Mesendoderm (in vitro differentiated cells): ENCODE data around the gene RNF126.

Source experiments
- DNase-seq: peaks from one replicate; pipeline ENCODE4 v3.0.0; 2013
- H2AK5ac ChIP-seq: 2 replicates; pipeline ENCODE4 v1.6.1; 2013; ENCODE audit warnings: low read length, inconsistent platforms
- H2BK120ac ChIP-seq: 2 replicates; pipeline ENCODE4 v1.6.1; 2013; ENCODE audit warnings: low read depth, mild to moderate bottlenecking, low read length, moderate library complexity, mixed read lengths
- H2BK15ac ChIP-seq: replicated peaks from 2 replicates; pipeline ENCODE4 v1.6.1; 2013; ENCODE audit warnings: low read depth, mild to moderate bottlenecking, moderate library complexity
- H2BK5ac ChIP-seq: 2 replicates; pipeline ENCODE4 v1.6.1; 2013; ENCODE audit warnings: low read length, inconsistent platforms
- H3K18ac ChIP-seq: 2 replicates; pipeline ENCODE4 v1.6.1; 2013; ENCODE audit warnings: mild to moderate bottlenecking, low read length, mixed read lengths
- H3K23ac ChIP-seq: one replicate; pipeline ENCODE4 v1.6.1; 2013; ENCODE audit warnings: low read length
- H3K27ac ChIP-seq: 2 replicates; pipeline ENCODE4 v1.5.1; 2013; ENCODE audit warnings: low read depth, mild to moderate bottlenecking, inconsistent platforms, low read length, moderate library complexity
- H3K27me3 ChIP-seq: 2 replicates; pipeline ENCODE4 v1.6.1; 2013; ENCODE audit warnings: low read length, control low read depth, mild to moderate bottlenecking, inconsistent platforms; ENCODE audit not compliant: insufficient read depth, poor library complexity
- H3K36me3 ChIP-seq: 2 replicates; pipeline ENCODE4 v1.6.1; 2013; ENCODE audit warnings: low read length, inconsistent platforms; ENCODE audit not compliant: control insufficient read depth, insufficient read depth
- H3K4ac ChIP-seq: one replicate; pipeline ENCODE4 v1.6.1; 2013; ENCODE audit warnings: low read depth, mild to moderate bottlenecking, low read length, moderate library complexity
- H3K4me1 ChIP-seq: 2 replicates; pipeline ENCODE4 v1.6.1; 2013; ENCODE audit warnings: low read depth, low read length, inconsistent platforms; ENCODE audit not compliant: control insufficient read depth
- H3K4me2 ChIP-seq: 2 replicates; pipeline ENCODE4 v1.6.1; 2013; ENCODE audit warnings: low read length
- H3K4me3 ChIP-seq: 2 replicates; pipeline ENCODE4 v1.5.1; 2013; ENCODE audit warnings: mild to moderate bottlenecking, low read length
- H3K56ac ChIP-seq: one replicate; pipeline ENCODE4 v1.6.1; 2013; ENCODE audit warnings: low read length
- H3K79me1 ChIP-seq: 2 replicates; pipeline ENCODE4 v1.6.1; 2013; ENCODE audit warnings: low read length, inconsistent platforms
- H3K79me2 ChIP-seq: 2 replicates; pipeline ENCODE4 v1.6.1; 2013; ENCODE audit warnings: mild to moderate bottlenecking, low read length; ENCODE audit not compliant: control insufficient read depth, insufficient read depth
- H3K9ac ChIP-seq: 2 replicates; pipeline ENCODE4 v1.6.1; 2013; ENCODE audit warnings: low read length, inconsistent platforms
- H4K5ac ChIP-seq: one replicate; pipeline ENCODE4 v1.6.1; 2013; ENCODE audit warnings: low read length
- H4K8ac ChIP-seq: one replicate; pipeline ENCODE4 v1.6.1; 2013; ENCODE audit warnings: low read depth, mild to moderate bottlenecking, control low read depth, low read length, moderate library complexity
- WGBS: extraction: QIAGEN DNeasy Blood & Tissue Kit; methylation state at CpG from one replicate; pipeline ENCODE4 v1.1.7; 2013; ENCODE audit warnings: low lambda C conversion rate, missing lambda C conversion rate; ENCODE audit not compliant: insufficient coverage; ENCODE audit errors: extremely low coverage; 5-methylcytosine and 5-hydroxymethylcytosine counted together

The RNF126 gene

GRCh38 chr19:612941-613340 lies 50.1 kb downstream of the RNF126 start:
- WGBS = no CpG with 5 or more reads among the region's 33 CpGs
- Histone ChIP-seq H3K27me3 (no peaks in the 10 kb centered on the region), H4K8ac (no peak overlapping the region), H4K5ac (no peak overlapping the region), H3K4me3 (no peak overlapping the region), H3K4me1 (no peaks in the 10 kb centered on the region), H3K56ac (no peak overlapping the region), H3K18ac (no peak overlapping the region), H3K79me1 (no peaks in the 10 kb centered on the region), H3K79me2 (no peaks in the 10 kb centered on the region), H3K23ac (no peak overlapping the region), H3K9ac (no peak overlapping the region), H3K4ac (no peak overlapping the region), H3K4me2 (no peak overlapping the region), H3K27ac (no peak overlapping the region), H2AK5ac (no peak overlapping the region), H3K36me3 (peaks cover 2% of the 10 kb centered on the region), H2BK5ac (no peak overlapping the region), H2BK15ac (no peak overlapping the region), H2BK120ac (no peak overlapping the region)
- no peak for DNase-seq

GRCh38 chr19:611481-611868 lies 51.5 kb downstream of the RNF126 start:
- Histone ChIP-seq H2AK5ac (no peak overlapping the region), H3K18ac (no peak overlapping the region), H3K56ac (no peak overlapping the region), H2BK5ac (no peak overlapping the region), H3K36me3 (peaks cover 2% of the 10 kb centered on the region), H2BK120ac (no peak overlapping the region), H3K79me1 (no peaks in the 10 kb centered on the region), H3K27me3 (no peaks in the 10 kb centered on the region), H2BK15ac (no peak overlapping the region), H4K8ac (no peak overlapping the region), H3K27ac (no peak overlapping the region), H4K5ac (no peak overlapping the region), H3K4me3 (no peak overlapping the region), H3K4me2 (no peak overlapping the region), H3K4ac (no peak overlapping the region), H3K23ac (no peak overlapping the region), H3K4me1 (no peaks in the 10 kb centered on the region), H3K79me2 (no peaks in the 10 kb centered on the region), H3K9ac (no peak overlapping the region)
- no CpG with 5 or more reads among the region's 13 CpGs for WGBS
- DNase-seq = no peak

GRCh38 chr19:610801-611480 lies 52.1 kb downstream of the RNF126 start:
- H3K18ac ChIP-seq = no peak overlapping the region
- no peak overlapping the region for H2BK120ac ChIP-seq
- no peak overlapping the region for H4K8ac ChIP-seq
- H3K79me2 ChIP-seq = no peaks in the 10 kb centered on the region
- no peak overlapping the region for H4K5ac ChIP-seq
- H3K4me3 ChIP-seq = no peak overlapping the region
- H3K4me2 ChIP-seq = no peak overlapping the region
- DNase-seq = no peak
- H3K9ac ChIP-seq = peak overlapping the region; percentile 21
- no peak overlapping the region for H2BK5ac ChIP-seq
- H3K36me3 ChIP-seq = peaks cover 2% of the 10 kb centered on the region
- peak overlapping the region; percentile 32 for H3K27ac ChIP-seq
- no peaks in the 10 kb centered on the region for H3K79me1 ChIP-seq
- no CpG with 5 or more reads among the region's 36 CpGs for WGBS
- no peak overlapping the region for H3K23ac ChIP-seq
- no peak overlapping the region for H2AK5ac ChIP-seq
- no peak overlapping the region for H2BK15ac ChIP-seq
- peak overlapping the region; percentile 9 for H3K56ac ChIP-seq
- H3K27me3 ChIP-seq = no peaks in the 10 kb centered on the region
- no peaks in the 10 kb centered on the region for H3K4me1 ChIP-seq
- H3K4ac ChIP-seq = no peak overlapping the region

GRCh38 chr19:610071-610800 lies 52.8 kb downstream of the RNF126 start:
- Histone ChIP-seq H2BK120ac (no peak overlapping the region), H3K4ac (no peak overlapping the region), H3K4me2 (no peak overlapping the region), H4K5ac (no peak overlapping the region), H3K27me3 (no peaks in the 10 kb centered on the region), H2BK5ac (no peak overlapping the region), H3K79me1 (no peaks in the 10 kb centered on the region), H3K56ac (no peak overlapping the region), H3K79me2 (no peaks in the 10 kb centered on the region), H3K4me1 (no peaks in the 10 kb centered on the region), H3K9ac (no peak overlapping the region), H2BK15ac (no peak overlapping the region), H3K4me3 (no peak overlapping the region), H3K27ac (no peak overlapping the region), H3K36me3 (peaks cover 2% of the 10 kb centered on the region), H3K23ac (no peak overlapping the region), H3K18ac (no peak overlapping the region), H2AK5ac (no peak overlapping the region), H4K8ac (no peak overlapping the region)
- whole genome bisulfite sequencing = no CpG with 5 or more reads among the region's 38 CpGs
- DNase-seq = no peak

DNA sequence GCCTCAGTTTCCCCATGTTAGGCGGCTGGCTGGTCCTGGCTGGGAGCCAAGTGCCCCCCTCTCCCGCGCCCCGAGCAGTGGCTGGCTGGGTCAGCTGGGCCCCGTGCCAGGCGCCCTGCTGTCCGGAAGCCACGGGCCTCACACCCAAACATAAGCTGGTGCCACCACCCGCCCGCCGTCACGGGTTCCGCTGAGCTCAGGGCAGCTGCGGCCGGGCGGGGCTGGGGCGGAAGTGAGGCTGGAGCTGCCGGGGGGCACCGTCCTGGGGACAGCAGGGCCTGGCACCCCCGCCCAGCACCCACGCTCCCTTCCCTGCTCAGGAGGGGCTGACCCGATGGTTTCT lies 54.0 kb downstream of the RNF126 start:
- H3K36me3 ChIP-seq = no peaks in the 10 kb centered on the region
- no peak overlapping the region for H3K4me3 ChIP-seq
- H3K23ac ChIP-seq = no peak overlapping the region
- no peaks in the 10 kb centered on the region for H3K79me1 ChIP-seq
- no peak overlapping the region for H2BK15ac ChIP-seq
- H3K4me2 ChIP-seq = no peak overlapping the region
- no peak overlapping the region for H4K5ac ChIP-seq
- H3K18ac ChIP-seq = no peak overlapping the region
- no peak overlapping the region for H4K8ac ChIP-seq
- no CpG with 5 or more reads among the region's 22 CpGs for WGBS
- no peak overlapping the region for H3K27ac ChIP-seq
- no peak overlapping the region for H3K9ac ChIP-seq
- H2AK5ac ChIP-seq = no peak overlapping the region
- no peaks in the 10 kb centered on the region for H3K79me2 ChIP-seq
- H2BK120ac ChIP-seq = no peak overlapping the region
- H3K56ac ChIP-seq = no peak overlapping the region
- no peaks in the 10 kb centered on the region for H3K27me3 ChIP-seq
- no peak overlapping the region for H2BK5ac ChIP-seq
- H3K4me1 ChIP-seq = no peaks in the 10 kb centered on the region
- H3K4ac ChIP-seq = no peak overlapping the region
- no peak for DNase-seq
